Ascending aorta (tissue), 2 donors: Measurements from ENCODE around the gene INKA2. TPM values are rescaled to one million over a fixed set of nuclear protein-coding genes. Genes with fewer than 3 reads are reported as not detected.

Source experiments
- DNase-seq, 2 donors: peaks; one replicate each; pipeline ENCODE4 v3.0.0-alpha.2; 2019; ENCODE audit warnings: low spot score in 2 of 2
- H3K27ac ChIP-seq, 2 donors: fragments of 200-600 bp; sonication (generic); one replicate each; pipeline ENCODE4 v1.5.1; 2016 to 2017; ENCODE audit warnings: mild to moderate bottlenecking in 1 of 2
- H3K27me3 ChIP-seq: fragments of 200-600 bp; sonication (generic); one replicate; pipeline ENCODE4 v1.5.1; 2017
- H3K36me3 ChIP-seq, 2 donors: fragments of 200-600 bp; sonication (generic); one replicate each; pipeline ENCODE4 v1.5.1; 2016
- H3K4me1 ChIP-seq, 2 donors: fragments of 200-600 bp; sonication (generic); one replicate each; pipeline ENCODE4 v1.5.1; 2016 to 2017; ENCODE audit warnings: mild to moderate bottlenecking in 1 of 2
- H3K4me3 ChIP-seq, 2 donors: fragments of 200-600 bp; sonication (generic); one replicate each; pipeline ENCODE4 v1.5.1; 2016 to 2017; ENCODE audit warnings: mild to moderate bottlenecking in 1 of 2
- H3K9me3 ChIP-seq, 2 donors: fragments of 200-600 bp; sonication (generic); one replicate each; pipeline ENCODE4 v1.5.1; 2016
- CTCF ChIP-seq, 3 experiments: fragments of 200-600 bp in 2 of 3; fragments of 450-650 bp in 1 of 3; sonication (generic) in 2 of 3; IDR thresholded peaks; one replicate each; pipeline ENCODE4 v1.5.1; 2016 to 2019; ENCODE audit warnings: antibody characterized with exemption in 3 of 3, mild to moderate bottlenecking in 1 of 3, moderate library complexity in 1 of 3
- intact Hi-C: fragments of 100-400 bp; cut with DNase I; formaldehyde crosslinking; loops from one replicate; pipeline ENCODE4 v1.15.1; 2023
- total RNA-seq: library from RNA; depleted of rRNA; stranded (reverse); fragments of >200 nt; gene quantifications from one replicate; pipeline ENCODE4 v1.1.0, GENCODE V29; 2016

The INKA2 gene
- total RNA-seq, 1 donor from 2014 or later: not detected

- DNase-seq: no peak
- peak overlapping the region in 1 of 2 donors; percentile 6 for H3K27ac ChIP-seq
- TF ChIP-seq CTCF (IDR thresholded peaks at IDR 0.05): no peak
Measured at GRCh38 chr1:111729946-111730681, 9.1 kb downstream of the INKA2 start.

GRCh38 chr1:111729271-111729921 is 9.8 kb downstream of the INKA2 start:
- DNase-seq: peak in 1 of 2 donors; percentile 52
- no peak for TF ChIP-seq CTCF (IDR thresholded peaks at IDR 0.05)
- peaks cover 0 to 14% of the 10 kb centered on the region in 2 donors for H3K36me3 ChIP-seq
- peak overlapping the region; percentile 6 to 25 for H3K27ac ChIP-seq
- no peaks in the 10 kb centered on the region for H3K27me3 ChIP-seq
- H3K9me3 ChIP-seq: no peaks in the 10 kb centered on the region
- H3K4me1 ChIP-seq: peaks cover 0 to 5% of the 10 kb centered on the region in 2 donors
- intact Hi-C loops: no loop called here
- H3K4me3 ChIP-seq: no peak overlapping the region

More at GRCh38 chr1:111729946-111730681, 9.1 kb downstream of the INKA2 start:
- no peaks in the 10 kb centered on the region for H3K27me3 ChIP-seq
- H3K9me3 ChIP-seq: no peaks in the 10 kb centered on the region
- peaks cover 0 to 14% of the 10 kb centered on the region in 2 donors for H3K36me3 ChIP-seq
- intact Hi-C loops: loop anchor here (10.0 kb wide), 1 partner anchor 975 kb away; the partner anchor contains the start of gene RHOC
- H3K4me3 ChIP-seq: no peak overlapping the region
- H3K4me1 ChIP-seq: peaks cover 0 to 5% of the 10 kb centered on the region in 2 donors

GRCh38 chr1:111727056-111727455 is 12.1 kb downstream of the INKA2 start:
- Histone ChIP-seq H3K9me3 (no peaks in the 10 kb centered on the region), H3K36me3 (peaks cover 0 to 14% of the 10 kb centered on the region in 2 donors), H3K27me3 (no peaks in the 10 kb centered on the region), H3K27ac (no peak overlapping the region), H3K4me1 (peaks cover 0 to 6% of the 10 kb centered on the region in 2 donors), H3K4me3 (no peak overlapping the region)
- intact Hi-C loops: no loop called here
- TF ChIP-seq CTCF (IDR thresholded peaks at IDR 0.05): no peak
- no peak for DNase-seq

- no peak for DNase-seq
- H3K4me1 ChIP-seq: peaks cover 0 to 7% of the 10 kb centered on the region in 2 donors
- no peaks in the 10 kb centered on the region for H3K27me3 ChIP-seq
- no peak overlapping the region for H3K27ac ChIP-seq
- H3K36me3 ChIP-seq: peaks cover 0 to 14% of the 10 kb centered on the region in 2 donors
- no peaks in the 10 kb centered on the region for H3K9me3 ChIP-seq
- no peak overlapping the region for H3K4me3 ChIP-seq
- TF ChIP-seq CTCF (IDR thresholded peaks at IDR 0.05): no peak
- intact Hi-C loops: no loop called here
Measured at GRCh38 chr1:111725192-111725591, 14.0 kb downstream of the INKA2 start.

- H3K4me3 ChIP-seq: no peak overlapping the region
- H3K4me1 ChIP-seq: peaks cover 0 to 7% of the 10 kb centered on the region in 2 donors
Measured at GRCh38 chr1:111723871-111724270, 15.3 kb downstream of the INKA2 start.

More at GRCh38 chr1:111723871-111724270, 15.3 kb downstream of the INKA2 start:
- peaks cover 0 to 14% of the 10 kb centered on the region in 2 donors for H3K36me3 ChIP-seq
- no peaks in the 10 kb centered on the region for H3K9me3 ChIP-seq
- H3K27me3 ChIP-seq: no peaks in the 10 kb centered on the region
- no peak for TF ChIP-seq CTCF (IDR thresholded peaks at IDR 0.05)
- intact Hi-C loops: no loop called here
- H3K27ac ChIP-seq: no peak overlapping the region
- no peak for DNase-seq
